Lung (tissue), 12 donors: ENCODE data around the gene DPP6. TPM values are rescaled to one million over a fixed set of nuclear protein-coding genes. Genes with fewer than 3 reads are reported as not detected.

Experiments
- ATAC-seq: fragments of 200-7000 bp; cut with Tn5 transposase; one replicate; pipeline ENCODE4 v1.9.1; 2020; ENCODE audit warnings: moderate number of reproducible peaks; ENCODE audit not compliant: insufficient read depth, low FRiP score
- DNase-seq, 3 donors: peaks; one replicate each; pipeline ENCODE4 v3.0.0-alpha.2; 2013 to 2017
- H3K27ac ChIP-seq, 2 donors: one replicate each; pipeline ENCODE4 v1.5.1; 2013; ENCODE audit warnings: mild to moderate bottlenecking in 2 of 2, moderate library complexity in 2 of 2, control low read depth in 1 of 2, inconsistent platforms in 1 of 2, low read depth in 1 of 2, low read length in 1 of 2
- H3K27me3 ChIP-seq, 3 donors: one replicate each; pipeline ENCODE4 v1.5.1; 2013; ENCODE audit warnings: low read length in 2 of 3; ENCODE audit not compliant: control insufficient read depth in 3 of 3, insufficient read depth in 3 of 3
- H3K36me3 ChIP-seq, 4 donors: one replicate each; pipeline ENCODE4 v1.5.1; 2013; ENCODE audit warnings: low read length in 4 of 4, mild to moderate bottlenecking in 1 of 4, moderate library complexity in 1 of 4; ENCODE audit not compliant: control insufficient read depth in 4 of 4, insufficient read depth in 4 of 4
- H3K4me1 ChIP-seq, 5 donors: one replicate each; pipeline ENCODE4 v1.5.1; 2013; ENCODE audit warnings: low read length in 5 of 5, mild to moderate bottlenecking in 2 of 5, moderate library complexity in 1 of 5; ENCODE audit not compliant: control insufficient read depth in 5 of 5, insufficient read depth in 5 of 5
- H3K4me3 ChIP-seq: one replicate; pipeline ENCODE4 v1.5.1; 2013; ENCODE audit warnings: mild to moderate bottlenecking, control low read depth, moderate library complexity
- H3K9ac ChIP-seq, 2 donors: one replicate each; pipeline ENCODE4 v1.5.1; 2013; ENCODE audit warnings: low read length in 2 of 2, control low read depth in 1 of 2; ENCODE audit not compliant: insufficient read depth in 1 of 2
- H3K9me3 ChIP-seq, 4 donors: one replicate each; pipeline ENCODE4 v1.5.1; 2013; ENCODE audit warnings: low read length in 3 of 4, mild to moderate bottlenecking in 1 of 4, moderate library complexity in 1 of 4; ENCODE audit not compliant: control insufficient read depth in 4 of 4, insufficient read depth in 3 of 4
- CTCF ChIP-seq: IDR thresholded peaks from 2 replicates; pipeline ENCODE4 v1.5.1; 2012; ENCODE audit warnings: mild to moderate bottlenecking; ENCODE audit errors: control extremely low read depth, extremely low read depth
- WGBS, 2 donors: extraction: QIAGEN DNeasy Blood & Tissue Kit; methylation state at CpG; one replicate each; pipeline ENCODE4 v1.1.7; 2013; 5-methylcytosine and 5-hydroxymethylcytosine counted together
- polyA plus RNA-seq, 2 donors: library from polyadenylated mRNA; stranded (reverse); fragments of 200-250 nt; gene quantifications; one replicate each; pipeline ENCODE4 v1.2.1, GENCODE V29; 2013
- total RNA-seq, 2 donors: library from RNA; depleted of rRNA in 1 of 2; stranded (reverse); fragments of >200 nt in 1 of 2; gene quantifications; one replicate each; pipeline ENCODE4 v1.2.1, GENCODE V29; 2014 to 2021
- donor health status: control.
- donor health status: control.
- donor health status: Bipolar disorder and iron deficiency.
- donor health status: healthy.
- donor health status: DM: yes; HTN: yes; CAD: no.

The DPP6 gene
- total and polyA plus RNA-seq, 4 donors = 0.08 to 1.3 (median 0.75) TPM

- 74 to 80% methylated on average over 3 of the region's 3 CpGs for WGBS, 2 donors
- peaks cover 0 to 9% (median 4%) of the 10 kb centered on the region in 4 donors for H3K9me3 ChIP-seq
- H3K36me3 ChIP-seq = no peaks in the 10 kb centered on the region
- ATAC-seq = no peak
- no peak overlapping the region for H3K9ac ChIP-seq
- DNase-seq = no peak
- no peak overlapping the region for H3K27ac ChIP-seq
- no peak overlapping the region for H3K4me3 ChIP-seq
- no peaks in the 10 kb centered on the region for H3K4me1 ChIP-seq
- peaks cover 0 to 2% (median 0%) of the 10 kb centered on the region in 3 donors for H3K27me3 ChIP-seq
- TF ChIP-seq CTCF = no peak
These were observed 581.4 kb downstream of the DPP6 start for GRCh38 chr7:154633641-154634040.

DNA sequence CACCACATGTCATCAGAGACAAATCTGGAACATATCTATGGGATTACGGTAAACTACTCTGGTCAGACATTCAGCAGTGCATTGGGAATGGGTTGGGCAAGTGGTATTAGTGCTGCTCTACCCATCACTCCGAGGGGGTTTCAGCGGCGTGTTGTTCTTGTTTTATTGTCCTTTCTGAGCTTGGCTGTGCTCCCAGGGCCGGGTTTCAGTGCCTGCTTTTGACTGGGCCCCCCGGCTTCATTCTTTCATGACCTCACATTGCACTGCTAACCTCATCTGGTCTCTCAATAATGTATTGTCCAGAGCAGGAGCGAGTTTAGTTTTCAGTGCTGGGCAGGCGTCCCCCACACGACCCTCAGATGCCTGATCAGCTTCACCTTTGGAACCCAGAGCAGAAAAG lies 586.1 kb downstream of the DPP6 start:
- Histone ChIP-seq H3K27me3 (no peaks in the 10 kb centered on the region), H3K9ac (no peak overlapping the region), H3K9me3 (peaks cover 0 to 9% (median 4%) of the 10 kb centered on the region in 4 donors), H3K4me3 (no peak overlapping the region), H3K4me1 (no peaks in the 10 kb centered on the region), H3K36me3 (no peaks in the 10 kb centered on the region), H3K27ac (no peak overlapping the region)
- ATAC-seq (no peak), DNase-seq (no peak)
- 76 to 84% methylated on average over 9 of the region's 9 CpGs for WGBS, 2 donors
- TF ChIP-seq CTCF = no peak

DNA sequence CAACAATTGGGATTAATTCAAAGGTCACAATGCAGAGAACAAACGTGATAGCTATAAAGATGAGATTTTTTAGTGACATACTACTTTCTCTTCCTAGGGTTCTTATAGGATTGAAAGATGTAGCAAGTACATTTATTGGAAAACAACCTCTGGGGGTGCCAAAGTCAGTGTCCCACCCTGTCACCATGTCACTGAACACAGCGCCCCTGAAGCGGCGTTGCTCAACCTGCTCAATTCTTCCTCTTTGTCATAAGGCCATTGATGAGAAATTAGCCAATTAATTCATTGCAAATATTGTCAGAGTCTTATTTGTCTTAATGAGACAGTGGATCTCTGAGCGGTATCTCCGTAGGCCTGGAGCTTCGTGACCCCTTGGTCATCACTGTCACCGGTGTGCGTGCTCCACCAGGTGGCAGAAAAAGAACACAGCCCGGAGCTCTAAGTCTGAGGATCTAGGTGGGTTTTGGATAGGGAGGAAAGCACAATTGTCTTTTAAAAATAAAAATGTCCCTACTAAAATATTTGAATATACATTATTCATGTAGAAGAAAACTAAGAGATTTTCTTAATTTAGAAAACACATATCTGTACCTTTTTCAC lies 588.2 kb downstream of the DPP6 start:
- WGBS, 2 donors = 50 to 61% methylated on average over 10 of the region's 10 CpGs
- Histone ChIP-seq H3K4me3 (no peak overlapping the region), H3K27me3 (no peaks in the 10 kb centered on the region), H3K4me1 (no peaks in the 10 kb centered on the region), H3K27ac (no peak overlapping the region), H3K9ac (no peak overlapping the region), H3K36me3 (no peaks in the 10 kb centered on the region), H3K9me3 (peaks cover 0 to 9% (median 4%) of the 10 kb centered on the region in 4 donors)
- no peak for DNase-seq
- TF ChIP-seq CTCF = no peak
- ATAC-seq = no peak

- WGBS, 2 donors = 61 to 62% methylated on average over 4 of the region's 4 CpGs
These were observed 588.7 kb downstream of the DPP6 start for GRCh38 chr7:154640917-154641316.

More at GRCh38 chr7:154640917-154641316, 588.7 kb downstream of the DPP6 start:
- Histone ChIP-seq H3K36me3 (no peaks in the 10 kb centered on the region), H3K27ac (no peak overlapping the region), H3K4me1 (no peaks in the 10 kb centered on the region), H3K4me3 (no peak overlapping the region), H3K27me3 (no peaks in the 10 kb centered on the region), H3K9ac (no peak overlapping the region), H3K9me3 (peaks cover 0 to 4% (median 2%) of the 10 kb centered on the region in 4 donors)
- TF ChIP-seq CTCF = no peak
- ATAC-seq = no peak
- no peak for DNase-seq
